GM18505 (cell line): Measurements from ENCODE around the gene TAB2.
A peak's percentile ranks its signal among the peaks of the same experiment; 100 is the strongest.
"Not testable (repeated sequence)": the region's sequence is repeated elsewhere in the genome, so short reads cannot be mapped to it uniquely, and the experiment has no call there.

ENCODE experiments used
- ATAC-seq: cut with Tn5 transposase; IDR thresholded peaks from one replicate; pipeline ENCODE4 v1.9.1; 2021; ENCODE audit not compliant: unreplicated experiment
- POLR2A ChIP-seq: IDR thresholded peaks from 4 replicates; pipeline ENCODE4 v1.6.1; 2011; ENCODE audit warnings: borderline replicate concordance; ENCODE audit not compliant: insufficient read depth, insufficient read length; ENCODE audit errors: extremely low read depth

TAB2 gene

GRCh38 chr6:149431905-149432775 is 114.6 kb downstream of the TAB2 start:
- TF ChIP-seq POLR2A: no peak
- no peak for ATAC-seq

GRCh38 chr6:149433405-149433804 is 115.9 kb downstream of the TAB2 start:
- no peak for ATAC-seq
- TF ChIP-seq POLR2A: no peak

DNA sequence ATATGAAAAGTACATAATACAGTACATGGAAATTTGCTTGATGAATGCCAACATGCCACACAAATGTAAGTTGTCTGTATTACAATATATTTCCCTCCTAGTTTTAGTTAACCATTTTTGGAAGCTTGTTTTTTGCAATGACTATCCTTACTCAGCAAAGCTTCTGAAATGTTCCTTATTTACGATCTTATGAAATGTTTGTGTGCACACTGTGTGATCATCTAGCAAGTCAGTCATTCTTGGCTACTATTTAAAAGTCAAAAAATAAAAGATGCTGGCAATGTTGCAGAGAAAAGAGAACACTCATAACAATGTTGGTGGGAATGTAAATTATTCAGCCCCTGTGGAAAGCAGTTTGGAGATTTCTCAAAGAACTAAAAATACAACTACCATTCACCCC is 116.4 kb downstream of the TAB2 start:
- ATAC-seq: no peak

DNA sequence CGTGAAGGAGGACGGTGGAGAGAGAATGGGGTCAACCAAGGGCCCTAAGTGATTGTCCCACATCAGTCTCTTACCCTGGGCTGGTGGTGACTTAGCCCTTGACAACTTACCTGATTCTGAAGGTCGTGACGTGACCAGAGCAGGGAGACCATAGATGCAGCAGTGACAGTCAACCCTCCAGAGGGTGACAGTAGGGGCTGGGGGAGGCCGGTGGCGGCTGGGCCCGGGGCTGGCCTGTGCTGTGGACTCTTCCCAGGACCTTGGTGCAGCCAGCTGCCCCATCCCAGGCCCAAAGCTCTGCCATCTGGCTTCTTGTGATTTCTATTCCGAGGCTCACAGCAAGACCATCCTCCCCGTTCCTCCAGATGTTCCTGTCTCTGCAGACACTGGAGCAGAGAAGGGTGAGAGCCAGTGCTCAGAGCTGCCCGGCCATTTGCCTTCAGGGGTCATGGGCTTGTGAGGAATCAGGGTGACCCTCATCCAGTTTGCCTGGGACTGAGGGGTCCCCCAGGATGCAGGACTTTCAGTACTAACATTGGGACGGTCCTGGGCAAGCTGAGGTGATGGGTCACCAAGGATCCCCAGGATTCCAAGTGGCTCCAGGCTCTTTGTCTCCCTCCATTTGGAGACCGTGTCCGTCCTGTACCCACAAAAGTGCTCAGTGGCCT is 118.5 kb downstream of the TAB2 start:
- ATAC-seq: no peak

More for the DNA sequence above, 116.4 kb downstream of the TAB2 start:
- TF ChIP-seq POLR2A: no peak

GRCh38 chr6:149436647-149437046 is 119.1 kb downstream of the TAB2 start:
- no peak for ATAC-seq
- no peak for TF ChIP-seq POLR2A

More for the DNA sequence above, 118.5 kb downstream of the TAB2 start:
- TF ChIP-seq POLR2A: no peak

- TF ChIP-seq POLR2A: no peak
- ATAC-seq: no peak
Observed at GRCh38 chr6:149437212-149437611, 119.7 kb downstream of the TAB2 start.

- no peak for TF ChIP-seq POLR2A
Observed at GRCh38 chr6:149438855-149439254, 121.3 kb downstream of the TAB2 start.

DNA sequence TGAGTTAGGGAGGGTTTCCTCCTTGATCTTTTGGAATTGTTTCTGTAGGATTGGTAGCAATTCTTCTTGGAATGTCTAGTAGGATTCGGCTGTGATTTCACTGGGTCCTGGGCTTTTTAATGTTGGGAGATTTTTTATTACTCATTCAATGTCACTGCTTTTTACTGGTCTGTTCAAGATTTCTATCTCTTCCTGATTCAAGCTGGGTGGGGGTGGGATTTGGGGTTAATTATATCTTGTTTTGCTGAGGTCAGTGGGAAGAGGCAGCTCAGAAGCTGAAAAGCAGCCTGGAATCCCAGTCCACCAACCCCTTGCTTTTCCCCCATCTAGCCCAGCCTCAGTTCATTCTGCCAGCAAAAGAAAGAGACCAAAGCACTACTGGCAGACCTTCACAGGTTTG is 122.1 kb downstream of the TAB2 start:
- no peak for ATAC-seq
- no peak for TF ChIP-seq POLR2A

More at GRCh38 chr6:149438855-149439254, 121.3 kb downstream of the TAB2 start:
- peak; percentile 54 for ATAC-seq

DNA sequence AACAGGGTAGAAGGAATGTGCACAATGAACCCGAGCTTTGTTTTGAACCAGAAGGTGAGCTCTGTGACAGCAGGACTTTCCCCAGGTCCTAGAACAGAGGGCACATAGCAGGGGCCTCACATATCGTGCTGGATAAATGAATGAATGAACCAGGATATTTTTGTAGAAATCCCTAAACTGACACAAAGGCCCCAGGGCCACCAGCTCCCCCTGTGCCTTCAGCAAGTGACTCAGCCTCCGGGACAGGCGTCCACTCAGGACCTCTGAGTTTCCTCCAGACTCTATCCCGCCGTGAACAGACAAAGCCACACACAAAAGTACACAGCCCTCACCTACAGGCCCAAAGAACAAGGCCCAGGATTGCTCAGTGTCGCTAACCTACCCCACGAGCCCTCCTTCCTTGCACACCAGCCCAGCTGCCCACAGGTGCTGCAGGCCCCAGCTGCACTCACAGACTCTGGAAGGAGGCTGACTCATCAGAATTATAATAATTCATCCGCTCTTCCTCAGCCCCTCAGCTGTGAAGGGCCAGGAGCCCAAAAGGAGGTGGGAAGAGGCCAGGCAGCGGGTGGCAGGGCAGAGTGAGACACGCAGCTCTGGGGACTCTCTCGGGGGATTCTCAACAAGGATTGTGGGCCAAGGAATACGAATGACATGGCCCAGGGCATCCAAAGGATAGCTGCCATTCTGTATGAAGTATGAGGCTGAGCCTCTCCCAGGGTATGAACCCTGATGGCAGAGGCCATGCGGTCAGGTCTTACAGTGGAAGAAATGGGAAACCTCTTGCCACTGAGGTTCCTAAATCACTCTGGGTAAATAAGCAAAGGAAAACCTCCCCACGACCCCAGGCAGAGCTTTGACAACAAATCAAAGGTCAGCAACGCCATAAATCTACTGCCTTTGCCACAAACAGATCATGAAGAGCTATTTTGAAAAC is 123.5 kb downstream of the TAB2 start:
- no peak for ATAC-seq
- TF ChIP-seq POLR2A: no peak

DNA sequence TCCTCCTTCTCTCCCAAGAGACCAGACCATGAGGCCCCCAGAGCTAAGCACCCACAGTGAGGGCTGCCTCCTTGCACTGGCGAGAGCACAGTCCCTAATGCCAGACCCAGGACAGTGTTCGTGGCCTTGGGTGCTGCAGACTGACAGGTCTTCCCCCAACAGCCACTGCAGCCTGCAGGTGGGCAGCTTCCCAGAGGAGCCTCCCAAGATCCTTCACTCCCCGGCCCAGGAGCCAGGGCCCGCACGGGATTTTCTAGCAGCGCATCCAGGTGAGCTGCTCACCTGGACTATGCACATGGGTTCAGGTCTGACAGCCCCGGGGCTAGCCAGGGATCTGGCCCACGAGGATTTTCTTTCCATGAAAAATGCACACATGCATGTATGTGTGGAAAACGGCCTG is 124.2 kb downstream of the TAB2 start:
- no peak for TF ChIP-seq POLR2A
- no peak for ATAC-seq

- no peak for TF ChIP-seq POLR2A
- no peak for ATAC-seq
Observed at GRCh38 chr6:149443411-149444181, 126.1 kb downstream of the TAB2 start.

GRCh38 chr6:149444360-149445094 is 127.0 kb downstream of the TAB2 start:
- ATAC-seq: not testable (repeated sequence)
